GM10248 (cell line): ENCODE results near the gene TTLL10.
A peak's percentile ranks its signal among the peaks of the same experiment; 100 is the strongest.

Source experiments
- CTCF ChIA-PET: fragments of 300-600 bp; sonication (Branson Sonifier 250); formaldehyde crosslinking; extraction: SDS; loops from one replicate; lab custom pipeline; 2021; ENCODE audit warnings: antibody characterized with exemption; lab: Yijun Ruan, JAX
- POLR2A ChIA-PET: fragments of 350-650 bp; sonication (Branson Sonifier 250); formaldehyde crosslinking; extraction: SDS; loops from one replicate; lab custom pipeline; 2020; ENCODE audit warnings: antibody characterized with exemption; lab: Yijun Ruan, JAX
- DNase-seq: peaks from one replicate; pipeline ENCODE4 v3.0.0; 2012; ENCODE audit errors: extremely low spot score
- TF ChIP-seq, protein P1 (sequence below): IDR thresholded peaks from 2 replicates; pipeline ENCODE4 v1.5.1; 2012; ENCODE audit warnings: mild to moderate bottlenecking, low read depth; ENCODE audit errors: extremely low read depth, missing control alignments, control extremely low read depth

TTLL10 gene

DNA sequence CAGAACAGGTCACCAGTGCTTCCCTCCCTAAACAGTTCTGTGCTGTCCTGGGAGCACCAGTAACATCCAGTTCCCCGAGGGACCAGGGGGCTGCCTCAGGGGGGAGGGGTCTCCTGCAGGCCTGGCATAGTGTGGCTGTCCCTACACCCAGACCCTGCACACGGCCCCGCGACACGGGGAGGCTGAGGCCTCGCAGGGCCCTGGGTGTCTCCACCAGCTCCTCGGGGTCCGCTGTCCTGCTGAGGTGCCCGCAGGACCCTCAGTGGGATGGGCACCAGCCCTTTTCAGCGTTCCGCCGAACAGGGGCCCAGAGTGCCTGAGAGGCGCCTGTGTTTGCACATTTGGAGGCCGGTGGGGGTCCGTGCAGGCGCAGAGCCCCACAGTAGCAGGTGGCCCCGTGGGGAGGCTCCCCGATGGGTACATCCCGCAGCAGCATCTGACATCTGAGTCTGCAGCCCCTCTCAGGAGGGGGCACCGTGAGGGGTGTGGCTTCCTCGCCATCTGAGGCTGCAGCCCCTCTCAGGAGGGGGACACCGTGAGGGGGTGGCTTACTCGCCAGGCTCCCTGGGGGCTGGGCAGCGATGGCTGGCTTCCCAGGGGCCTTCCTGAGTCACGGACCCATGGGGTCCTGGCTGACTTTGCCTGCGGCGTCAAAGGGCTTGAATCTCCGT lies 39.2 kb upstream of the TTLL10 start:
- TF ChIP-seq, protein P1, sequence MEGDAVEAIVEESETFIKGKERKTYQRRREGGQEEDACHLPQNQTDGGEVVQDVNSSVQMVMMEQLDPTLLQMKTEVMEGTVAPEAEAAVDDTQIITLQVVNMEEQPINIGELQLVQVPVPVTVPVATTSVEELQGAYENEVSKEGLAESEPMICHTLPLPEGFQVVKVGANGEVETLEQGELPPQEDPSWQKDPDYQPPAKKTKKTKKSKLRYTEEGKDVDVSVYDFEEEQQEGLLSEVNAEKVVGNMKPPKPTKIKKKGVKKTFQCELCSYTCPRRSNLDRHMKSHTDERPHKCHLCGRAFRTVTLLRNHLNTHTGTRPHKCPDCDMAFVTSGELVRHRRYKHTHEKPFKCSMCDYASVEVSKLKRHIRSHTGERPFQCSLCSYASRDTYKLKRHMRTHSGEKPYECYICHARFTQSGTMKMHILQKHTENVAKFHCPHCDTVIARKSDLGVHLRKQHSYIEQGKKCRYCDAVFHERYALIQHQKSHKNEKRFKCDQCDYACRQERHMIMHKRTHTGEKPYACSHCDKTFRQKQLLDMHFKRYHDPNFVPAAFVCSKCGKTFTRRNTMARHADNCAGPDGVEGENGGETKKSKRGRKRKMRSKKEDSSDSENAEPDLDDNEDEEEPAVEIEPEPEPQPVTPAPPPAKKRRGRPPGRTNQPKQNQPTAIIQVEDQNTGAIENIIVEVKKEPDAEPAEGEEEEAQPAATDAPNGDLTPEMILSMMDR: no peak
- no peak for DNase-seq
- ChIA-PET CTCF (interaction anchor here (1.2 kb wide), 1 partner anchor 11 kb away, joined by 3 read pairs; no protein-coding TSS in a partner anchor), POLR2A (no interaction called here)

DNA sequence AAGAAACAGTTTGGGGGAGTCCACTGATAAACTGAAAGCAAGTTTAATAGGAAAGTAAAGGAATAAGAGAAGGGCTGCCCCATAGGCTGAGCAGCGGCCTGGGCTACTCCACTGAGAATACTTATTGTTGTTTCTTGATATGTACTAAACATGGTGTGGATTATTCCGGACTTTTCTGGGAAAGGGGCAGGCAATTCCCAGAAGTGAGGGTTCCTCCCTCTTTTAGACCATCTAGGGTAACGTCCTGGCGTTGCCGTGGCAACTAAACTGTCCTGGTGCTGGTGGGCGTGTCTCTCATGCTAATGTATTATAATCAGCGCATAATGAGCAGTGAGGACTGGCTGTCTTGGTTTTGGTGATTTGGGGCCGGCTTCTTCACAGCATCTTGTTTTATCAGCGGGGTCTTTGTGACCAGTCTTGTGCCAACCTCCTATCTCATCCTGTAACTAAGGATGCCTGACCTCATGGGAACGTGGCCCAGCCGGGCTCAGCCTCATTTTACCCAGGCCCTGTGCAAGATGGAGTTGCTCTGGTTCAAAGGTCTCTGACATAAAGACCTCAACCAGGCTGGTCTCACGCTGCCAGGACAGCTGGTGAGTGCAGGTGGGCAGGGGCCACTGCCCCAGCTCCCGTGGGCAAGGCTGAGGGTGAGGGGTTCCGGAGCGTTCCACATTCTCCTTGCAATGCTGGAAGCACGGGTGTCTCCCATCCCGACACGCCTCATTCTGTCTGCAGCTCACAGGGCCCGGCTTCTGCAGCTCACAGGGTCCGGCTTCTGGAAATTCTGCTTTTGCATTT lies 38.1 kb upstream of the TTLL10 start:
- CTCF ChIA-PET: interaction anchor here (1.4 to 2.1 kb wide), 4 partner anchors 13 to 115 kb away, joined by 3 to 12 read pairs (median 4); no protein-coding TSS in a partner anchor
- DNase-seq: no peak
- TF ChIP-seq, protein P1: no peak
- POLR2A ChIA-PET: interaction anchor here (1.1 kb wide), 1 partner anchor 70 kb away, joined by 3 read pairs; no protein-coding TSS in a partner anchor

DNA sequence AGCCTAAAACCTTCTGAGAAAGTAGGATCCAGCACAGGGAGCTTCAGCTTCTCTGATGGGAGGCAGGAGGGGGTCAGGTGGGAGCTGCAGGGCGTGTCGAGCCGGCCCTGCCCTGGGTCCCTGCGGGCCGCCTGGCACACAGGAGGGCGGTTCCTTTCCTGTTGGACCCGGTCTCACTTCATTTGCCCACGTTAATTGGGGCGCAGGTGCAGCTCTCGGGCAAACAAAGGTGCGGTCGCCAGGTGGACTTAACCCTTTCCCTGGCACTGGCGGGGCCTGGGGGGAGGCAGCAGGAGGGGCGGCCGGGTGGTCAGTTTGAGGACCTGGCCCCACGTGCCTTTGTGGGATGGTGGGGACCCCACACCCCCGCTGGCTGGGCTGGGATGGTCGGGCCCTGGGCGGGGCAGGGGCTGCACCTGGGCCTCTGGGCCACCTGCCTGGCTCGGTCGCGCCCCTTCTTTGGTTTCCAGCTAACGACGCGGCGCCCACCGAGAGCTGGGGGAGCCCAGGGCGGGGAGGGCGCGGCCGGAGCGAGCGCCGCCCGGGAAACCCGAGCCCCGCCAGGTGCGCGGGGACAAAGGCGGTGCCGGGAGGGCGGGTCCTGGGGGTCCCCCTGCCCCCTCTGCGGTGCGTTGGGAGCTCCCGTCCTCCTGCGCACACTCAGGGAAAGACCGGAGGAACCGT lies 37.0 kb upstream of the TTLL10 start:
- CTCF ChIA-PET: interaction anchor here (0.6 to 2.1 kb wide), 7 partner anchors 14 to 155 kb away, joined by 3 to 12 read pairs (median 3); no protein-coding TSS in a partner anchor
- peak; percentile 73 for DNase-seq
- TF ChIP-seq, protein P1: no peak
- POLR2A ChIA-PET: interaction anchor here (1.1 kb wide), 1 partner anchor 71 kb away, joined by 3 read pairs; no protein-coding TSS in a partner anchor

DNA sequence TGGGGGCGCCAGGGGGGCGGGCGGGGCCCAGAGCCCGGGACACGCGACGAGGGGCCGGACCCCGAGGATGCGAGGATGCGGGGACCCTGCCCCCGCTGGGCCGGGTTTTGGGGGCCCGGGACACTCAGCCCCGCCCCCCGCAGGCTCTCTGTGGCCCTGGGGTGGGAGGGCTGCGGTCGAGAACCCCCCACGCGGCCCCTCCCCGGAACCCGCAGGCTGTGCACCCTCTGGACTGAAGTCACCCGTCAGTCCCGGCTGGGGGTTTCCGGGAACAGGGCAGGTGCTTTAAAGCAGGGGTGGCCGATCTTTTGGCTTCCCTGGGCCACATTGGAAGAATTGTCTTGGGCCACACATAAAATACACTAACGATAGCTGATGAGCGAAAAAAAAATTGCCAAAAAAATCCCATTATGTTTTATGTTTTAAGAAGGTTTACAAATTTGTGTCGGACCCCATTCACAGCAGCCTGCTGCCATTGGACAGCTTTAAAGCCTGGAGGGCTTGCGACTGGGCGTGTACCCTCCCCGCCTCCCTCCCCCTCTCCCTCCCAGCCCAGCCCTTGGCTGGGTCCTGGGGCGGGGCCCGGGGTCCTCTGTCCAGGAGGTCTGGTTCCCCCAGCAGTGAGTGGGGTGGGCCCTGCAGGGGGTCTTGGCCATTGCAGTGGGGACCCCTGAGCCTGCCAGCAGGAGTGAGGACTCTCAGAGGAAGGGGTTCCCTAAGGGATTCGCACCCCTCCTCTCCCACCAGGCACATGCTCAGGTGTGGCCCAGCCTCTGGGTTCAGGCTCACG lies 36.2 kb upstream of the TTLL10 start:
- peak; percentile 89 for DNase-seq
- POLR2A ChIA-PET: no interaction called here
- CTCF ChIA-PET: interaction anchor here (0.9 to 2.1 kb wide), 4 partner anchors 15 to 154 kb away, joined by 3 to 12 read pairs (median 4); no protein-coding TSS in a partner anchor
- TF ChIP-seq, protein P1: no peak

DNA sequence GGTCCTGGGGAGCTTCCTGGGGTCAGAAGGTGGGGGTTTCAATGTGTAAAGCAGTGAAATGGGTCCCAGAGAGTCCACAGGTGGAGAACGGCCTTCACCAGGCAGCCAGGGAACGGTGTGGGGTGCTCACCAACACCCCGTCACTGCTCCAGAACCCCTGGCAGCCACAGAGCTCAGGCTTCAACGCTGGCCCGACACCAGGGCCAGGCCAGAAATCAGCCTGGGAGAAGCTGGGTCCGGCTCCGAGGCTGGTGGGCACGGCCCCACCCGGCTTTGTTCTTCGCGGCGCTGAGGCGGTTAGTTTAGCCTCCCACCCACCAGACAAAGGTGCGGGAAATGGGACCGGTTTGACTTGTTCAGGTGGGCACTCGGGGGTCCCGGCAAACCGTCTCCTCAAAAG lies 33.0 kb upstream of the TTLL10 start:
- POLR2A ChIA-PET: no interaction called here
- CTCF ChIA-PET: no interaction called here
- no peak for DNase-seq
- TF ChIP-seq, protein P1: no peak
